Kidney (tissue), 14 donors: ENCODE results near the gene KIAA1671. TPM values are rescaled to one million over a fixed set of nuclear protein-coding genes. Genes with fewer than 3 reads are reported as not detected.

ENCODE experiments used
- DNase-seq, 5 donors: peaks; one replicate each; pipeline ENCODE4 v3.0.0-alpha.2; 2013 to 2020
- FAIRE-seq: peaks from 2 replicates; lab custom pipeline; 2012; peaks lifted over from hg19 to GRCh38; lab: Jason Lieb, UNC
- H3K27ac ChIP-seq, 2 donors: one replicate each; pipeline ENCODE4 v1.7.0; 2013; ENCODE audit warnings: low read depth in 2 of 2, low read length in 2 of 2, inconsistent platforms in 1 of 2
- H3K27me3 ChIP-seq: one replicate; pipeline ENCODE4 v1.7.1; 2013; ENCODE audit warnings: low read length, inconsistent platforms; ENCODE audit not compliant: control insufficient read depth, insufficient read depth
- H3K36me3 ChIP-seq, 3 donors: one replicate each; pipeline versions ENCODE4 v1.7.0 to v1.7.1; 2013; ENCODE audit warnings: low read length in 3 of 3, control low read depth in 1 of 3, inconsistent platforms in 1 of 3; ENCODE audit not compliant: insufficient read depth in 3 of 3, control insufficient read depth in 2 of 3
- H3K4me1 ChIP-seq, 3 donors: one replicate each; pipeline versions ENCODE4 v1.7.0 to v1.7.1; 2013; ENCODE audit warnings: low read length in 3 of 3, inconsistent platforms in 1 of 3, low read depth in 1 of 3; ENCODE audit not compliant: control insufficient read depth in 2 of 3, insufficient read depth in 2 of 3
- H3K4me3 ChIP-seq, 3 donors: one replicate each; pipeline versions ENCODE4 v1.7.0 to v1.8.1; 2013; ENCODE audit warnings: low read length in 3 of 3, control low read depth in 1 of 3, inconsistent platforms in 1 of 3
- H3K9ac ChIP-seq, 3 donors: one replicate each; pipeline versions ENCODE4 v1.7.0 to v1.7.1; 2013; ENCODE audit warnings: low read length in 3 of 3, control low read depth in 1 of 3, inconsistent platforms in 1 of 3
- H3K9me3 ChIP-seq, 3 donors: one replicate each; pipeline versions ENCODE4 v1.7.0 to v1.7.1; 2013; ENCODE audit warnings: low read length in 3 of 3, control low read depth in 1 of 3, inconsistent platforms in 1 of 3; ENCODE audit not compliant: control insufficient read depth in 2 of 3, insufficient read depth in 1 of 3
- CTCF ChIP-seq: IDR thresholded peaks from 3 replicates; pipeline ENCODE4 v1.5.1; 2012; ENCODE audit warnings: mild to moderate bottlenecking, moderate library complexity, borderline replicate concordance; ENCODE audit not compliant: insufficient read depth; ENCODE audit errors: extremely low read depth
- intact Hi-C: fragments of 100-400 bp; cut with DNase I; formaldehyde crosslinking; loops from one replicate; pipeline ENCODE4 v1.11.1; 2022
- polyA plus RNA-seq: library from polyadenylated mRNA; stranded (reverse); fragments of 350-450 nt; fragmentation: Illumina TruSeq; extraction: RNeasy Lipid Tissue Mini Kit (QIAGEN cat#74804); gene quantifications from one replicate; pipeline ENCODE4 v1.2.3, GENCODE V29; 2014; ENCODE audit warnings: low read depth, low replicate concordance; ENCODE audit not compliant: insufficient read depth
- total RNA-seq: library from RNA; stranded (reverse); fragmentation: NEBNext Ultra II Directional; extraction: Animal tissue kit (Norgen Biotek cat#: 25700); gene quantifications from one replicate; pipeline ENCODE4 v1.2.1, GENCODE V29; 2021
- donor health status: control.
- donor health status: control.
- donor health status: control.
- donor health status: control.
- donor health status: control.
- donor health status: DM: yes; HTN: yes; CAD: no.
- donor health status: Normal renal cell carcinoma (clear cell type).

KIAA1671 gene
- total and polyA plus RNA-seq, 2 donors from 2014 or later, result 7.3 to 65.2 TPM

GRCh38 chr22:25039754-25040153, 87.2 kb downstream of the KIAA1671 start:
- no peak overlapping the region for H3K9ac ChIP-seq
- intact Hi-C loops, result no loop called here
- no peak overlapping the region for H3K27ac ChIP-seq
- H3K9me3 ChIP-seq, result no peaks in the 10 kb centered on the region
- peaks cover 0 to 6% (median 0%) of the 10 kb centered on the region in 3 donors for H3K4me1 ChIP-seq
- H3K27me3 ChIP-seq, result no peaks in the 10 kb centered on the region
- DNase-seq (no peak), FAIRE-seq (no peak)
- TF ChIP-seq CTCF, result no peak
- H3K4me3 ChIP-seq, result no peak overlapping the region
- peaks cover 0 to 6% (median 0%) of the 10 kb centered on the region in 3 donors for H3K36me3 ChIP-seq

GRCh38 chr22:25045159-25045558, 92.6 kb downstream of the KIAA1671 start:
- peak in 1 of 5 donors; percentile 3 for DNase-seq
- no peak for TF ChIP-seq CTCF
- Histone ChIP-seq H3K4me3 (no peak overlapping the region), H3K9ac (no peak overlapping the region), H3K9me3 (no peaks in the 10 kb centered on the region), H3K4me1 (peaks cover 0 to 4% (median 0%) of the 10 kb centered on the region in 3 donors), H3K36me3 (peaks cover 2 to 6% (median 4%) of the 10 kb centered on the region in 3 donors), H3K27me3 (no peaks in the 10 kb centered on the region), H3K27ac (no peak overlapping the region)
- intact Hi-C loops, result loop anchor here (5.0 kb wide), 1 partner anchor 98 kb away; the partner anchor contains the start of gene LHFPL7
- FAIRE-seq, result no peak

- TF ChIP-seq CTCF, result no peak
- H3K4me1 ChIP-seq, result peaks cover 0 to 10% (median 9%) of the 10 kb centered on the region in 3 donors
- H3K36me3 ChIP-seq, result peaks cover 2 to 10% (median 6%) of the 10 kb centered on the region in 3 donors
- no peak for FAIRE-seq
- H3K27me3 ChIP-seq, result no peaks in the 10 kb centered on the region
- no peak overlapping the region for H3K9ac ChIP-seq
- H3K27ac ChIP-seq, result no peak overlapping the region
- DNase-seq, result no peak
- H3K9me3 ChIP-seq, result no peaks in the 10 kb centered on the region
- H3K4me3 ChIP-seq, result no peak overlapping the region
- intact Hi-C loops, result loop anchor here (5.0 kb wide), 1 partner anchor 101 kb away; the partner anchor contains the start of gene LHFPL7
These were observed 95.6 kb downstream of the KIAA1671 start for GRCh38 chr22:25048071-25048470.
